Transverse colon (tissue), 4 donors: ENCODE results near the gene TLCD3A. TPM values are rescaled to one million over a fixed set of nuclear protein-coding genes. Genes with fewer than 3 reads are reported as not detected.

ENCODE experiments used
- DNase-seq: peaks from one replicate; pipeline ENCODE4 v3.0.0-alpha.2; 2019
- H3K27ac ChIP-seq, 4 donors: fragments of 200-600 bp; sonication (generic); 2 replicates each; pipeline ENCODE4 v1.5.1; 2016 to 2018; ENCODE audit warnings: inconsistent platforms in 4 of 4
- H3K27me3 ChIP-seq: fragments of 200-600 bp; sonication (generic); 2 replicates; pipeline ENCODE4 v1.5.1; 2017; ENCODE audit warnings: inconsistent platforms
- H3K36me3 ChIP-seq, 4 donors: fragments of 200-600 bp; sonication (generic); 2 replicates each; pipeline ENCODE4 v1.5.1; 2017 to 2019; ENCODE audit warnings: inconsistent platforms in 4 of 4
- H3K4me1 ChIP-seq, 4 donors: fragments of 200-600 bp; sonication (generic); 2 replicates each; pipeline ENCODE4 v1.5.1; 2017 to 2020; ENCODE audit warnings: inconsistent platforms in 4 of 4
- H3K4me3 ChIP-seq, 4 donors: fragments of 200-600 bp; sonication (generic); 1 replicate in 1 of 4; 2 replicates in 3 of 4; pipeline versions ENCODE4 v1.5.1 to v1.6.1; 2017 to 2019; ENCODE audit warnings: inconsistent platforms in 4 of 4
- H3K9me3 ChIP-seq, 2 donors: fragments of 200-600 bp; sonication (generic); 2 replicates each; pipeline ENCODE4 v1.5.1; 2017 to 2019; ENCODE audit warnings: inconsistent platforms in 2 of 2
- CTCF ChIP-seq, 5 experiments: fragments of 200-600 bp in 3 of 5; fragments of 450-650 bp in 2 of 5; sonication (generic) in 3 of 5; IDR thresholded peaks; 1 replicate in 2 of 5; 2 replicates in 3 of 5; pipeline ENCODE4 v1.5.1; 2016 to 2017; ENCODE audit warnings: antibody characterized with exemption in 5 of 5, inconsistent platforms in 3 of 5, mild to moderate bottlenecking in 2 of 5, moderate library complexity in 1 of 5
- EP300 ChIP-seq: sonication (generic); formaldehyde crosslinking; IDR thresholded peaks from one replicate; pipeline ENCODE4 v1.6.1; 2017; ENCODE audit warnings: antibody characterized with exemption, low read depth
- POLR2A ChIP-seq: fragments of 450-650 bp; IDR thresholded peaks from one replicate; pipeline ENCODE4 v1.6.1; 2016; ENCODE audit warnings: antibody characterized with exemption, mild to moderate bottlenecking, moderate library complexity
- POLR2AphosphoS5 ChIP-seq, 3 donors: sonication (generic); formaldehyde crosslinking; IDR thresholded peaks; one replicate each; pipeline ENCODE4 v1.6.1; 2016; ENCODE audit warnings: antibody characterized with exemption in 3 of 3
- WGBS, 2 donors: methylation state at CpG; one replicate each; pipeline ENCODE4 v1.1.5; 2018; ENCODE audit warnings: low coverage in 1 of 2; 5-methylcytosine and 5-hydroxymethylcytosine counted together
- in situ Hi-C, 4 donors: fragments of 200-750 bp; cut with MboI; loops; one replicate each; pipeline versions ENCODE4 v1.15.0 to v1.15.1; 2017; ENCODE audit warnings: low sequenced_read_pairs in 3 of 4, low pct_ligation_motif_present in 1 of 4, low pct_unique_long_range_greater_than_20kb in 1 of 4
- intact Hi-C: fragments of 100-400 bp; cut with DNase I; formaldehyde crosslinking; loops from one replicate; pipeline ENCODE4 v1.15.1; 2023; ENCODE audit warnings: low total_unique reads
- total RNA-seq, 4 donors: library from RNA; depleted of rRNA; stranded (reverse); fragments of >200 nt; gene quantifications; one replicate each; pipeline ENCODE4 v1.1.0, GENCODE V29; 2016

Gene TLCD3A
- total RNA-seq, 4 donors from 2014 or later = 3.2 to 6.4 (median 4.1) TPM

- H3K4me1 ChIP-seq = no peaks in the 10 kb centered on the region
- in situ Hi-C loops = no loop called here
- intact Hi-C loops = no loop called here
- no peaks in the 10 kb centered on the region for H3K9me3 ChIP-seq
- DNase-seq = no peak
- no peak overlapping the region for H3K4me3 ChIP-seq
- no peaks in the 10 kb centered on the region for H3K27me3 ChIP-seq
- no peak overlapping the region for H3K27ac ChIP-seq
- 82 to 85% methylated on average over 3 to 5 of the region's 5 CpGs for WGBS, 2 donors
- peaks cover 0 to 31% (median 8%) of the 10 kb centered on the region in 4 donors for H3K36me3 ChIP-seq
- TF ChIP-seq POLR2A (no peak), CTCF (IDR thresholded peaks at IDR 0.05) (no peak), EP300 (no peak)
These were observed 27.6 kb downstream of the TLCD3A start for GRCh38 chr17:759964-760363.

GRCh38 chr17:760371-760770, 28.0 kb downstream of the TLCD3A start:
- in situ Hi-C loops (no loop called here), intact Hi-C loops (no loop called here)
- H3K9me3 ChIP-seq = no peaks in the 10 kb centered on the region
- 82 to 100% methylated on average over 3 to 9 of the region's 9 CpGs for WGBS, 2 donors
- H3K4me1 ChIP-seq = no peaks in the 10 kb centered on the region
- TF ChIP-seq EP300 (no peak), POLR2AphosphoS5 (IDR thresholded peaks at IDR 0.05) (no peak), POLR2A (no peak), CTCF (IDR thresholded peaks at IDR 0.05) (no peak)
- peaks cover 0 to 34% (median 8%) of the 10 kb centered on the region in 4 donors for H3K36me3 ChIP-seq
- no peak overlapping the region for H3K4me3 ChIP-seq
- no peaks in the 10 kb centered on the region for H3K27me3 ChIP-seq
- DNase-seq = no peak
- no peak overlapping the region for H3K27ac ChIP-seq

- Histone ChIP-seq H3K9me3 (no peaks in the 10 kb centered on the region), H3K4me1 (no peaks in the 10 kb centered on the region), H3K27me3 (no peaks in the 10 kb centered on the region), H3K4me3 (no peak overlapping the region), H3K36me3 (peaks cover 0 to 63% (median 15%) of the 10 kb centered on the region in 4 donors), H3K27ac (no peak overlapping the region)
- WGBS, 2 donors = 72 to 87% methylated on average over 3 of the region's 3 CpGs
- in situ Hi-C loops (no loop called here), intact Hi-C loops (no loop called here)
- DNase-seq = no peak
- no peak for TF ChIP-seq EP300
- no peak for TF ChIP-seq CTCF (IDR thresholded peaks at IDR 0.05)
- no peak for TF ChIP-seq POLR2AphosphoS5 (IDR thresholded peaks at IDR 0.05)
- no peak for TF ChIP-seq POLR2A
These were observed 34.7 kb downstream of the TLCD3A start for GRCh38 chr17:767076-767475.

DNA sequence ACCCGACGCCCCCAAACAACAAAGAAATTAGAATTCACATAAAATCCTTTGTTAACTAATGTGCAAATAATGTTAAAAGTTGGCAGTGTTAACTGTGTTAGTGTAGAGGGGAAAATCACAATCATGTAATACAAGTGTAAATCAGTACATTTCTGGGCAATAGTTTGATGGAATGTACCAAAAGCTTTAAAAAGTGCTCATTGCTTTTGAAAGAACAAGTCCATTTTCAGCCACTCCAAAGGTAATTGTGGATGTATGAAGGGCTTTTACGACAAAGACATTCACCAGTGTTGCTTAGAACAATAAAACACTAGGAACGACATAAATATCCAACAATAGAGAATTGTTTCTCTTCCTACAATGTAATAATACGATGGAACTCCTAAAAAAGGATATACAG, 40.6 kb downstream of the TLCD3A start:
- no peaks in the 10 kb centered on the region for H3K27me3 ChIP-seq
- no peaks in the 10 kb centered on the region for H3K4me1 ChIP-seq
- TF ChIP-seq POLR2A (no peak), POLR2AphosphoS5 (IDR thresholded peaks at IDR 0.05) (no peak), EP300 (no peak), CTCF (IDR thresholded peaks at IDR 0.05) (no peak)
- in situ Hi-C loops (no loop called here), intact Hi-C loops (no loop called here)
- no peaks in the 10 kb centered on the region for H3K9me3 ChIP-seq
- peaks cover 0 to 72% (median 28%) of the 10 kb centered on the region in 4 donors for H3K36me3 ChIP-seq
- no peak overlapping the region for H3K27ac ChIP-seq
- DNase-seq = no peak
- H3K4me3 ChIP-seq = no peak overlapping the region
- 73 to 77% methylated on average over 5 of the region's 5 CpGs for WGBS, 2 donors
